Measurements from ENCODE around the gene ECPAS.
"Not testable (repeated sequence)": the region's sequence is repeated elsewhere in the genome, so short reads cannot be mapped to it uniquely, and the experiment has no call there.

The ECPAS gene, protein sequence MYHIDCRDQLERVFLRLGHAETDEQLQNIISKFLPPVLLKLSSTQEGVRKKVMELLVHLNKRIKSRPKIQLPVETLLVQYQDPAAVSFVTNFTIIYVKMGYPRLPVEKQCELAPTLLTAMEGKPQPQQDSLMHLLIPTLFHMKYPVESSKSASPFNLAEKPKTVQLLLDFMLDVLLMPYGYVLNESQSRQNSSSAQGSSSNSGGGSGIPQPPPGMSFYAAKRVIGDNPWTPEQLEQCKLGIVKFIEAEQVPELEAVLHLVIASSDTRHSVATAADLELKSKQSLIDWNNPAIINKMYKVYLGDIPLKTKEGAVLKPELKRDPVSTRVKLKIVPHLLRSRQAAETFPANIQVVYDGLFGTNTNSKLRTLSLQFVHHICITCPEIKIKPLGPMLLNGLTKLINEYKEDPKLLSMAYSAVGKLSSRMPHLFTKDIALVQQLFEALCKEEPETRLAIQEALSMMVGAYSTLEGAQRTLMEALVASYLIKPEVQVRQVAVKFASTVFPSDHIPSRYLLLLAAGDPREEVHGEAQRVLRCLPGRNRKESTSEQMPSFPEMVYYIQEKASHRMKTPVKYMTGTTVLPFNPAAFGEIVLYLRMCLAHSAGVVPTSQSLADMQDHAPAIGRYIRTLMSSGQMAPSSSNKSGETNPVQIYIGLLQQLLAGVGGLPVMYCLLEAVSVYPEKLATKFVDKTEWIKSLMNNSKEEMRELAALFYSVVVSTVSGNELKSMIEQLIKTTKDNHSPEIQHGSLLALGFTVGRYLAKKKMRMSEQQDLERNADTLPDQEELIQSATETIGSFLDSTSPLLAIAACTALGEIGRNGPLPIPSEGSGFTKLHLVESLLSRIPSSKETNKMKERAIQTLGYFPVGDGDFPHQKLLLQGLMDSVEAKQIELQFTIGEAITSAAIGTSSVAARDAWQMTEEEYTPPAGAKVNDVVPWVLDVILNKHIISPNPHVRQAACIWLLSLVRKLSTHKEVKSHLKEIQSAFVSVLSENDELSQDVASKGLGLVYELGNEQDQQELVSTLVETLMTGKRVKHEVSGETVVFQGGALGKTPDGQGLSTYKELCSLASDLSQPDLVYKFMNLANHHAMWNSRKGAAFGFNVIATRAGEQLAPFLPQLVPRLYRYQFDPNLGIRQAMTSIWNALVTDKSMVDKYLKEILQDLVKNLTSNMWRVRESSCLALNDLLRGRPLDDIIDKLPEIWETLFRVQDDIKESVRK (N-terminal part only)

DNA sequence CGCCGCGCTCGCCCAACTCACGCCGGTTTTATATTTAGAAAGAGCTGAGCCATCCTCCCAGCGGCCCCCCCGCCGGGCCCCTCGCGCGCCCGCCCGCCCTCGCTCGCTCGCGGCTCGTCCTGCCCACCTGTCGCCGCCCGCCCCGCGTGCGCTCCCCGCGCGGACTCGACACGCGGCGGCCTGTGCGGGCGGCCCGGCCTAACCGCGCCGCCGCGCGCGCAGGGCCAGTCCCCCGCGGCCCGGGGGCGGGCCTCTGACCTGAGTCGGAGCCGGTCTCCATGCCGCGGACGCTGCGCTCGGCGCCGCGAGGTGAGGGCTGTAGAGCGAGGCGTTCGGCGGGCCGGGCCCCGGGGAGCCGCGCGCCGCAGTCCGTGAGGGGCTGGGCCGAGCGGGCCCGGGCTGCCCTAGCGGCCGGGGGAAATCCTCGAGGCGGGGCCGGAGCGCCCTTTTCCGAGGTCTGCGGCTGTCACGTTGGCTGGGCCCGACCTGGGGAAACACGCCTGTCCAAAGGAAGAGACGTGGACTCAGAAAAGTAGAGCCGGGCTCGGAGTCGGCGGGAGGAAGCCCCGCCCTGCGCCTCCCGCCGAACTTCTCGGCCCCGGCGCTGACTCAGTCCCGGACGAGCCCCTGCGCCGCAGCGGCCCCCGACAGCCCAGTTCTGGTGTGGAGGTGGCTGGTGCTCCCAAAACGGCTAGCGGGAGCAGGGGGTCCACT, at the start of gene ECPAS:
ECPAS (minus strand) TSS at position 526 of the 714 bp plus-strand sequence. CDS start 11,465 bp downstream, outside the sequence.
- DNase-seq = peak; percentile 82

DNA sequence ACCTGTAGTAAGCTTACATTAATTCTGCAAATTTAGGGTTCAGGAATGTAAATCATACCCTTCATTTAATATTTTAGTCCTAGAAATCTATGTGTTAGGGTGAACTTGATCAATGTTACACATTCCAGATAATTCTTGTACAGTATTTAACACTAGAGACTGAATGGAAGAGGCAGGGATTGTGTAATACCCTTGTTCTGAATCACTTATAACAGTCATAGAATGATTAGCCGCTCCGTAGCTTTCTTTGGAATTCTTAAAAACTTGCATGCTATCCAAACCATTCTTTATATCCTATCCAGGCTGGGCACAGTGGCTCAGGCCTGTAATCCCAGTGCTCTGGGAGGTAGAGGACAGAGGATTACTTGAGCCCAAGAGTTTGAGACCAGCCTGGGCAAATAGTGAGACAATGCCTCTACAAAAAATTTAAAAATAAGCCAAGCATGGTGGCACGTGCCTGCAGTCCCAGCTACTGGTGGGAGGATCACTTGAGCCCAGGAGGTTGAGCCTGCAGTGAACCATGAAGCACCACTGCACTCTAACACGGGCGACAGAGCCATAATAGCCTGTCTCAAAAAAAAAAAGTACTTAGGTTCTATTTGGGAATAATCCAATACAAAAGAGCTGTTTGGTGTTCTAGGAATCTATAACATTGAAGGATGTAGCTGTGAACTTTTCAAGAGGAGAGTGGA, 49.1 kb upstream of the ECPAS start:
- no peak for DNase-seq

DNA sequence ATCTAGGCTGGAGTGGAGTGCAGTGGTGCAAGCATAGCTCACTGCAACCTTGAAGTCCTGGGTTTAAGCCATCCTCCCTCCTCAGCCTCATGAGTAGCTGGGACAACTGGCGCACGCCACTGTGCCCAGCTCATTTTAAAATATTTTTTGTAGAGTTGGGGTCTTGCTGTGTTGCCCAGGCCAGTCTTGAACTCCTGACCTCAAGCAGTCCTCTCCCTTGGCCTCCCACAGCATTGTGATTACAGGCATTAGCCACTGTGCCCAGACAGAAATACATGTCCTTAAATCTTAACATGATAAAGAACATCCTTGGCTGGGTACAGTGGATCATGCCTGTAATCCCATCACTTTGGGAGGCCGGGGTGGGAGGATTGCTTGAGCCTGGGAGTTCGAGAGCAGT, 47.5 kb upstream of the ECPAS start:
- DNase-seq = no peak

DNA sequence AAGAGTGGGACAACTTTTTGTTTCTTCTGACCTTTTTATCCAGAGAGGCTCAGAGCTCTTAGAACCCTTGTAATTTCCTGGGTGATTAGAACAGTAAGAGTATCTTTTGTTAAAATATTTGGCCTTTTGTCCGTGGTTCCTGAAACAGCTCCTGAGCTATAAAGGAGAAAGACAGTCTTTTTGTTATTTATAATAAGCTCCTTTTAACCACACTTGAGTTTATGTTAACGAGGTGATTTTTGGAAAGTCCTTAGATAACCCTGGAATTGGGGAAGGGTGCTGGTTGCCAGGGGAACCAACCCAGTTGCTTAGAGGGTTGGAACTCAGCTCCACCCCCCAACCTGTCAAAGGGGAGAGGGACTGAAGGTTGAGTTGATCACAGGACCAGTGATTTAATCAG, 45.6 kb upstream of the ECPAS start:
- DNase-seq = no peak

DNA sequence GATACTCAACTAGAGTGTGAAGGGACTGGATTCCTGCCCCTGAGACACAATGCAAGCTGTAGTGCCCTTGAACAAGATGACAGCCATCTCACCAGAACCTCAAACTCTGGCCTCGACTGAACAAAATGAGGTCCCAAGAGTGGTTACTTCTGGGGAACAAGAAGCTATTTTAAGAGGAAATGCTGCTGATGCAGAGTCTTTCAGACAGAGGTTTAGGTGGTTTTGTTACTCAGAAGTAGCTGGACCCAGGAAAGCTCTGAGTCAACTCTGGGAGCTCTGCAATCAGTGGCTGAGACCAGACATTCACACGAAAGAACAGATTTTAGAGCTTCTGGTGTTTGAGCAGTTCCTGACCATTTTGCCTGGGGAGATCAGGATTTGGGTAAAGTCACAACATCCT, 43.2 kb upstream of the ECPAS start:
- no peak for DNase-seq

DNA sequence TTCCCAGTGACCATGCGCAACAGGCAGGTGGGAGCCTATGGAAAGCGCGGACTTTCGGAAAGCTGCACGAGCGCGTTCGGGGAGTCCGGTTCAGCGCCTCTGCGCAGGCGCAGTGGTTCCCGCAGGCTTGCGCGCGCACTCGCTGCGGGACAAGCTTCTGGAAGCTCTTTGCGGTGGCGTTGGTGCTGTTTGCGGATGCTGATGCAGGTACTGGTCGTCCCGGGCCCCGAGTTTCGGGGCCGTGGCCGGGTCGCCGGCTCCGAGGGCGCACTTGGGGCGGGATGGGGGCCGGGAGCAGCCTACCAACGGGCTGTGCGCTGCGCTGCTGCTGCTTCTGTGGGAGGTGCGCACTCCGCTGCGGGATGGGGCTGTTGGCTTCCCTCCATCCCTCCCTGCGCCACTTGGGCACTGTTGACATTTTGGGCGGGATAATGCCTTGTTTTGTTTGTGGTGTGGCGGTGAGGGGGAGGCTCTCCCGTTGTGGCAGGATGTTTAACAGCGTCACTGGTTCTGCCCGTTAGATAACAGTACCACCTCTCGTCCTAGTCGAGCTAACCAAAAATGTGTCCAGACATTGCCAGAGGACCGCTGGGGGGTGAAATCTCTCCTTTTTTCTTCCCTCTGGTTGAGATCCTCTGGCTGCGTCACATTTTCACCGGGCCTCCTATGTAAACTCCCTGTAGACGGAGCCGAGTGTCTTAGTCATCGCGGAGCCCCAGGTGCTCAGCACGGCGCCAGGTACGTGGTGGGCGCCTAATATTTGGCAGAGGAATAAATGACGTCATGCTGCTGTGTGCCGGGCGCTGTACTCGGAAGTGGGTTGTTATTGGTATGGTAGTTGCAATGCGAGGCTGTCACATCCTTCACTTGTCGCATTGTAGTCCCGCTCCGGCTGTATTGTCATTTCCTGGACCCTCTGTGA, 41.1 kb upstream of the ECPAS start, which contains the start of gene ZNF483:
ZNF483 (plus strand) TSS at position 124 of the 922 bp plus-strand sequence. CDS start 2,217 bp downstream, outside the sequence.
- DNase-seq = peak; percentile 60

DNA sequence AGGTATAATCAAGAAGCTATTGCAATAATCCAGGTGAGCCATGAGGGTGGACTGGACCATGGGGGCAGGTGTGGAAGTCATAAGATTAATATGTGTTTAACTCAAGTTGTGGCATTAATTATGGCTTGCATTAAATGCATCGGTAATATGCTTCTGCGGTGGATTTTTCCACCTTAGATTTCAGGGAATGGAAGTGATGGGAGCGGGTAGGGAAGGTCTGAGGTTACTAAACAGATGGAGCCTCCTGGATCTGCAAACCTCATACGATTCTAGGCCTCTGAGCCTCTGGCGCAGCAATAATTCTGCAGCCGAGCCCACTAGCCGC, 40.5 kb upstream of the ECPAS start:
- DNase-seq = no peak

DNA sequence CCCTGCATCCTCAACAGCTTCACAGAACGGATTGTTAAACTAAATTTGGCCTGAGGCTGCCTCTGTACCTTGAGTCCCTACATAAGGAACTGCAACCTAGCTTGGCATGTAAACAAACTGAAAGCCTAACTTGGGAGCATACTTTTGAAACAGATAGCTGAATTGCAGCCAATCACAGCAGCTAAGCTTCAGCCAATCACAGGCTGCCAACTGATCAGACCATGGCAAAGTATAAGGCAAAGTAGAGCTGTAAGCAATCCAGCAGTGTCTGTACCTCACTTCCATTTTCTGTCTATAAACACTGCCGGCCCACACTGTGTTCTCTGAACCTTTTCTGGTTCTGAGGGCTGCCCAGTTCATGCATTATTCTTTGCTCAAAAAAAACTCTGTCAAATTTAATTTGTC, 31.9 kb upstream of the ECPAS start:
- no peak for DNase-seq

DNA sequence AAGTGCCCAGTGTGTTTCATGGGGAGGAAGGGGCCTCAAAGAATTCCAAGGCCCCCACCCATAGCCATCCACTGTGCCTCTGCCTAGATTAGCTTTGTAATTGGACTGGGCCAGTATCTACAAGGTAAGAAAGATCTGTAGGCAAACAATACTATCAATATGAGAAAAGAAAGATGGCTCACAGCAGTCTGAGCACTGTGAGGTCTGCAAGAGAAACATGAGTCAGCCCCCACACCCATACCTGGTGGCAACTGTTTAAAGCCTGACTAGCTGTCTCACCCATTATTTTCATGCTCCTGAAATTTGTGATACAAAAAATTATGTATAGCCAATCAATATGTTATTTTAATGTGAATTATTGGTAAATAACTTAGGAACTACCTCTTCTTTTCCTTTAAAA, 30.8 kb upstream of the ECPAS start:
- DNase-seq = no peak

DNA sequence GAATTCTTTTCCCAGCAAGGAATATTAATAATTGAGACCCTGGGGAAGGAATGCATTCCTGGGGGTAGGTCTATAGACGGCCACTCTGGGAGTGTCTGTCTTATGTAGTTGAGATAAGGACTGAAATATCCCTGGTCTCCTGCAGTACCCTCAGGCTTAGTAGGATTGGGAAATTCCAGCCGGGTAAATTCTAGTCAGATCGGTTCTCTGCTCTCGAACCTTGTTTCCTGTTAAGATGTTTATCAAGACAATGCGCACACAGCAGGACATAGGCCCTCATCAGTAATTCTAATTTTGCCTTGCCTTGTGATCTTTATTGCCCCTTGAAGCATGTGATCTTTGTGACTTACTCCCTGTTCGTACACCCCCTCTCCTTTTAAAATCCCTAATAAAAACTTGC, 27.4 kb upstream of the ECPAS start:
- not testable (repeated sequence) for DNase-seq

DNA sequence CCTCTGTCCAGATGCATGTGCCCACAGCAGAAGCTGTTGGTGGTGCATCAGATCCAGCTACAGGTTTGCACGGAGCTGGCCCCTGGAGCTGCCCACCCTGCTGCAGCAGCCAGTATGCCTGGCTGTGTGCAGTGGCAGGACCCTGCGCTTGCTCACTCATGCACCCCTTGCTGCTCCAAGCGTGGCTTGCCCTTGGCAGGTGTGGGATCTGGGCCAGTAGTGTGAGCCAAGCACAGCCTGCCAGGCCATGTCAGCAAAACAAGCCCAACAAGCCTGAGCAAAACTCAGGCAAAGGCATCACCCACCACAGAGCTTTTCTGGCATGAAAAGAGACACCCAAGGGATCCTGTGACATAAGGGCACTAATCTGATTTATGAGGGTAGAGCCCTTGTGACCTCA, 18.3 kb upstream of the ECPAS start:
- no peak for DNase-seq

DNA sequence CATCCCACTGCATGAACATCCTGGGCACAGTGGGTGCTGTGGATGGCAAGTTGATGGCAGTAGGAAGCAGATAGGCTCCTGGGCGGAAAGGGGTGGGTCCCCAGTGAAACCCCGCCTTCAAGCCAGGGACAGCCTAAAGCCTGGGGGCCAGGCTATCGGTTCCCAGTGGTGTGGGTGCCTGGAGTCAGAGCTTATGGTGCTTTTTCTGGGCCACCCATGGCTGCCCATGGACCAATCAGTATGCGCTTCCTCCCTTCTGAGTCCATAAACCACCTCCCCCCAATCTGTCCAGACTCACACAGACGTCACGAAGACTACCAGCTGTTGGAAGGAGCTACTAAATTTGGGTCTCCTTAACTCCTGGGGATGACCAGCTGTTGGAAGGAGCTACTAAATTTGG, 17.5 kb upstream of the ECPAS start:
- no peak for DNase-seq

DNA sequence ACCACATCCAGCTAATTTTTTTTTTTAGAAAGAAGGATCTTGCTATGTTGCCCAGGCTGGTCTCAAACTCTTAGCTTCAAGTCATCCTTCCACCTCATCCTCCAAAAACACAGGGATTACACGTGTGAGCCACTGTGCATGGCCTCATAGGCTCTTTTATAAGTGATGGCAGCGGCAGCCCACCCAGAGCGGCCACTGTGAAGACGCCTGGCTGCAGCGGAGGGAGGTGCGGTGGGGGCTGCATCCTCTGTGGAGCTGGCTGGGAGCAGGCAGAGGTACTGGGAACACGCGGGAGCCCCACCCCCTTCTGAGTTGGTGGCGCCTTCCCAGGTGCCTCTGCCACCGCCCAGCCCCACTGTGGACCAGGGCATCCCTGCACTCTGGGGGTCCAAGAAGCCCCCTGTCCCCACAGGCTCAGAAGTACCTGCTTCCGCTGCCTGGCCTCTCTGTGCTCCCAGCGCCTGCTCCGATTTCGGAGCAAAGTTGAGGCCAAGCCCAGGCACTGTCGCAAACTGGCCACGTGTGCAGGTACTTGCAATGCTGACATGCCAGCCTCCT, 16.9 kb upstream of the ECPAS start:
- no peak for DNase-seq

DNA sequence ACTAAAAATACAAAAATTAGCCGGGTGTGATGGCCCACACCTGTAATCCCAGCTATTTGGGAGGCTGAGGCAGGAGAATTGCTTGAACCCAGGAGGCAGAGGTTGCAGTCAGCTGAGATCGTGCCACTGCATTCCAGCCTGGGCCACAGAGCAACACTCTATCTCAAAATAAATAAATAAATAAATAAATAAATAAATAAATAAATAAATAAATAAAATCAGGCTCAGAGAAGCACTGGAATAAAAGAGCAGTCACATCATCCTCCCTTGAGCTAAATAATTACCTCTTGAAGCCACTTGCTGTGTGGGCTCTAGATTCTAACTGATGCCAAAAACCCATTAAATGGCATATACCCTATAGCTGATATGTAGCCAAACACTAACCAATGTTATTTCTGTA, 13.0 kb upstream of the ECPAS start:
- DNase-seq = not testable (repeated sequence)

DNA sequence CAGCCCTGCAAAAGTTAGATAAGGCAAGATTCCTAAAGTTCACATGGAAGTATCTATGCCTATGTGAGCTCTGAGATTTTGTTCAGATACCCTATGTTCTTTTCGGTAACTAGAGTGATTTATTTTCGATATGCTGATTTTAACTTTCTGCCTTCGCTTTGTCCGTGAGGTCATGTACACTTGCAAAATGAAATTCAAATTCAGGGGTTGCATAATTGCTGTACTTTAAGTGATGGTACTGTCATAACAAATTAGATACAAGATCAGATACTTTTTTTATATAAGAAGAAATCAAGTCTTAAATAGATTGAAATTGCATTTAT, 350 bp upstream of the ECPAS start:
- DNase-seq = no peak

DNA sequence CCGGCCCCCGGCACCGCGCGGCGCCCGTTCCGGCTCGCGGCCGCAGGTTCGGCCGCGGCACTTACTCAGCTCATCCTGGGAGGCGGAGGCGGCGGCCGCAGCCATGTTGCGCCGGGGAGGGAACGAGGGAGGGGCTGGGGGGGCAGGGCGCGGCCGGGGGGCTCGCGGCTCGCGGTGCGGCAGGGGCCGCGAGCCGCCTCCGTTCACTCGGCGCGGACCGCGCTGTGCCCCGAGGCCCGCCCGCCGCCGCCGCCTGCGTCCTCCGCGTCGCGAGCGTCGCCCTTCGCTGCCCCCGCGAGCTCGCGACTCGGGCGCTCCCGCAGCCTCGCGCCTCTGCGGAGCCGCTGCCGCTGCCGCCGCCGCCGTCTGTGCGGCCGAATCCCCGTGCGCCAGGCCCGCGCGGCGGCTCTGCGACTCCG, 735 bp downstream of the ECPAS start:
- peak; percentile 63 for DNase-seq

DNA sequence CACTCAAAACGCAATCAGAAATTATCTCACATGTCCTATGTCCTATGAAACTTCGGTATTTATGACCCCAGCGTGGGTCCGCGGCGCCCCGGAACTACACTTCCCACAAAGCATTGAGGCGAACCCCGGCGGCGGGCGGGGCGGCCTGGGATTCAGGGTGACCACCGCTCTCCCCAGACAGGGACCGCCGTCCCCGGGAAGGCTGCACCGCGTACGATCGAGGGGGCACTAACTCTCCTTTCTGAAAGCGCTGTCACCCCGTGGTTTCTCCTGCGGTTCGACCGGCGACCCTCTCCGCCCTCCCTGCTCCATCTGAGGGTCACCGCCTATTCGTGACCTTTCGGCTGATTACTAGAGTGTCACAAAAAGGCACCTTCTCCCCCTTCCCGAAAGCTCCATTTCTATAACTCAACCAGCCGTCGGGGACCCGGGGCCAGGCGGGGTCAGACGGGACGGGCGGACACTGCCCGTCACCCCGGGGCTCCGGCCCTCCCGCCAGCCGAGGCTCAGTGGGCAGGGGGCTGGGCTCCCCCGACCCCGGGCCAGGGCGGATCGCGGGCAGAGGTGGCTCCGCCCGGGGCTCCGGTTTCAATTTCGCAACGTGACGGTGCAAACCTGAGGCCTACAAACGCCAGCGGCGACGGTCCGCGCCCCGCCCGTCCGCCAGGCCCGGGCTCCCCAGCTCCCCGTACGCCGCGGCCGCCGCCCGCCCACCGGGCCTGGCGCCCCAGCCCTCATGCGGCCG, 1.3 kb downstream of the ECPAS start:
- peak; percentile 85 for DNase-seq

DNA sequence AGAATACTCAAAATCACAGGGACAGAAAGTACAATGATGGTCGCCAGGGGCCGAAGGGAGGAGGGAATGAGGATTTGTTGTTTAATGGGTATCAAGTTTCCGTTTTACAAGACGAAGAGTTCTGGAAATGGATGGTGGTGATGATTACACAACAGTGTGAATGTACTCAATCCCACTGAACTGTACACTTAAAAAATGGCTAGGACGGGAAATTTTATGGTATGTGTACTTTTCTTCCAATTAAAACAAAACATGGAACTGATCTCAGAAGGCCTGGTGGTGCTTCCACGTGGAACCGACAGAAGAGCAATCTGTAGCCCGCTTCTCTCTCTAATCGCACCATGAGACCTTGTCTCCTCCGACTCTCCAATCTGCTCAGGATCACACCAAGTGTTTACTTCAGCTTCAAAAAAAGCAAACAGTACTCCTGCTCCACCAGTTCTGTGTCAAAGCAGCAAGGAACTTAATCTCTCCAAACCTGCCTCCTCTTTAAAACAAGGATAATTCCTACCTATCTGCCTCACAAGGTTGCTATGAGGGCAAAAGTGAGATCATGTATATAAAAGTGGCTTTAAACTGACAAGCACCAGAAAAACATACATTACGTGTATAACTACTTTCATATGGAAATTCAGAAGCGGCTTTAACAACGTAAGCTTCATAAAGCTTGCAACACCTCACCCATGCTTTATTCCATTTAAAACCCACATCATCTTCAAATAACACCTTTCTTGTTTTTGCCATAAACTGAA, 2.1 kb downstream of the ECPAS start:
- no peak for DNase-seq

DNA sequence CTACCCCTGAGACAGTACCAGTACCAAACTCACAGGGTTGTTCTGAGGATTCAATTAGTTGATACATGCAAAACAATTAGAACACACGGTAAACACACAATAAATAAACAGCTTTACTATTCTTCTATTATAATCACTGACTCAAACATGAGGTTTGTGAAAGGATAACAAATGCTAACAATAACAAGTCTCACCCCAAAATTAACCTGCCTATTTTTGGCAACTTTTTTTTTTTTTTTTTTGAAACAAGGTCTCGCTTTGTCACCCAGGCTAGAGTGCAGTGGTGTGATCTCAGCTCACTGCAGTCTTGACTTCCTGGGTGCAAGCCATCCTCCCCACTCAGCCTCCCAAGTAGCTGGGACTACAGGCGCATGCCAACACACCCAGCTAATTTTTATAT, 6.5 kb downstream of the ECPAS start:
- no peak for DNase-seq
